ENCODE data around the gene MGAT4C.

GRCh38 chr12:86229772-86230171 lies 26.4 kb downstream of the MGAT4C start:
- TF ChIP-seq ZNF8 (CRISPR knock-in tag; IDR thresholded peaks at IDR 0.05) (no peak), GLIS3 (CRISPR knock-in tag; IDR thresholded peaks at IDR 0.05) (no peak), OSR1 (CRISPR knock-in tag; IDR thresholded peaks at IDR 0.05) (no peak), TSHZ2 (CRISPR knock-in tag; IDR thresholded peaks at IDR 0.05) (no peak), PATZ1 (CRISPR knock-in tag; IDR thresholded peaks at IDR 0.05; ENCODE audit: borderline replicate concordance) (no peak), ZC3H10 (CRISPR knock-in tag; IDR thresholded peaks at IDR 0.05) (no peak)
